ENCODE measurements around the gene LIM2. TPM values are rescaled to one million over a fixed set of nuclear protein-coding genes. Genes with fewer than 3 reads are reported as not detected.

Gene LIM2
- polyA plus RNA-seq, 1 donor: 0.18 TPM

DNA sequence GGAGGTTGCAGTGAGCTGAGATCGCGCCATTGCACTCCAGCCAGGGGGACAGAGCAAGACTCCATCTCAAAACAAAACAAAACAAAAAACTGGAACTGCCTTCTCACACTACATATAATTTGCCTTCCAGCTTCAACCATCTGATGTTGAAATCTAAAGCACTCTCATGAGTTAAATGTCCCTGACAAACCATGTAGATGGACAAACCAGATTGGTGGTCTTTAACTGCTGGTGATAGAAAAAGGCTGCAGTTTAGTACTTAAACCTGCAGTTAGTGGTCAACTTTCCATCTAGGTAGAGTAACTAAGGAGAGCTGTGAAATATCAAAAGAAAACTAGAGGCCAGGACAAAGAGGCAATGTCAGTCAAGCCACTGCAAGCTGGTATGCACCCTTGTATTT, 8.4 kb upstream of the LIM2 start:
- DNase-seq: no peak

DNA sequence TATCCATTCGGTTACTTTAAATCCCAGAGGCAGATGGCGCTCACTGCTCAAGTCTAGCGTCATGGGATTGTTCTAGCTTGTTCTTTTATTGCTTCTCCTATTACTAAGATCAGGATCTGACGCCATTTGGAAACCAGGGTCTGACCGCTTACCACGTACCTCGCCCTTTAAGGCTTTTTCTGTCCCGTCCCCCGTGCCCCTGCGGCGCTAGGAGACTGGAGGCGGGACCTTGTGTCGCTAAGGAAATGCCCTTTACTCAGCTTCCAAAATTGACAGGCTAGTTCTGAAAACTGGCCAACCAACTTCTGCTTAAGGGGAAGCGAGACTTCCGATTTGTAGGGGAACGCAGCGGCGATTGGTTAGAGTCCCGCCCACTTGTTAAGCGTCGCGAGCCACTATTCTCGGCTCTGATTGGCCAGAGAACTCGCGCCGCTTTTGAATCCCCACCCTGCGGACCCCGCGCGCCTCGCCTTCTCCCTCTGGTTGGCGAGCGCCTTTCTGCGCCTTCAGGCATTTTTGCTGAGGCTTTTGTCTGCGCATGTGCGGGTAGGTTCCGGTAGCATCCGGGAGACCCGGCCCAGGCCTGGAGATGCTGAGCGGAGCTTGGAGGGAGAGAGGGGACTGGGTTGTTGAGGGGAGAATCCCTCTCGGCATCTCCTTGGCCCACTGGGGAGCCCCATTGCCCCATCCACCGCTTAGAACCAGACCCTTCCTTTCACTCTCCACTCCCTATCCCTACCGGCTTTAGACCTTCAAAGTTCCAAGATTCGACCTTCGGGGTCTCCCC, 6.5 kb upstream of the LIM2 start:
- DNase-seq: peak; percentile 98

DNA sequence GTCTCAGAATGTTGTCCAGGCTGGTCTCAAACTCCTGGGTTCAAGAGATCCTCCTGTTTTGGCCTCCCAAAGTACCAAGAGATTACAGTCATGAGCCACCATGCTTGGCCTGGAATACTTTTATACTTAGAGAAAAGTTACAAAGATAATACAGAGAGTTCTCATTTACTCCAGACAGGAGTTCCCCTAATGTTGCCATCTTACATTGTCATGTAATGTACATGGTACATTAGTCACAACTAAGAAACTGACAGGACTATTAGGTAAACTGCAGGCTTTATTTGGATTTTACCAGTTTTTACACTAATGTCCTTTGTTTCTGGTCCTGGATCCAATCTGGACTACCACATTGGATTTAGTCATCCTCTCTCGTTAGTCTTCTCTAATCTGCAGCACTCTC, 4.9 kb upstream of the LIM2 start:
- DNase-seq: no peak

DNA sequence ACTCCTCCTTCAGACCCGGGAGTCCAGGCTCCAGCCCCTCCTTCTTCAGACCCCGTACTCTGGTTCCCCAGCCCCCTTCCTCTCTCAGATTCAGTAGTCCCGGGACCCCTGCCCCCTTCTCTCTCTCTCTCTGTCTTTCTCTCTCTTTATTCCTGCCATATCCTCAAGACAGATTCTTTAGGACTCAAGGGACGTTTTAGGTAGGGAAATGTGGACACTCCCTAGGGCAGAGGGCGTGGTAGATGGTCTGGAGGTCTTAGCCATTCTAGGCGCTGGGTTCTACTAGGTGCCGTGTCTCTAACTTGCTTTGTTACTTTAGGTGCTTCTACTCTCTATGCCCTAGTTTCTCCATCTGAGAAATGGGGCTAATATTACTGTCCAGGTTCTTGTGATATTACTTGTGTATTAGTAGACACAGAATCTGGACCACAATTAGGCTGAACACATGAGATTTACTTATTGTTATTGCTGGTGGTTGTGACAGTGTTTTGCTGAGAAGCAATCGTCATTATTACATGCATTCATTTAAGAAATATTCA, 3.4 kb upstream of the LIM2 start:
- no peak for DNase-seq

DNA sequence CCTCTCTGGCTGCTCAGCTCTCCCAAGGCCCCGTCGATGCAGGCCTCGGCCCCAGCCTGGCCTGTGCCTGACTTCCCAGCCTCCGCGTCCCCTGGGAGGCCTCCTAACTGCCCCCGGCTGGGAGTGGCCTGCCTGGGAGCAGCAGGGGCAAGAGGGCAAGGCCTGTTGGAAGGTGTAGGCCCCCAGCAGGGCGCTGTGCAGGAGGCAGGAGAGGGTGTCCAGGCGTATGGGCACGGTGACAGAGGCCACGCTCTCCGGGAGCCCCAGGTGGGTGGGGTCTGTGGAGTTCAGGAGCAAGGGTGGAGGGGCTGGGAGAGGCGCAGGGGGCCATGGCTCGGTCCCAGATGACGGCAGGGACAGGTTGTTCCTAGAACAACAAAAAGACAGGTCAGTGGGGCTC, 1.4 kb upstream of the LIM2 start:
- DNase-seq: no peak

DNA sequence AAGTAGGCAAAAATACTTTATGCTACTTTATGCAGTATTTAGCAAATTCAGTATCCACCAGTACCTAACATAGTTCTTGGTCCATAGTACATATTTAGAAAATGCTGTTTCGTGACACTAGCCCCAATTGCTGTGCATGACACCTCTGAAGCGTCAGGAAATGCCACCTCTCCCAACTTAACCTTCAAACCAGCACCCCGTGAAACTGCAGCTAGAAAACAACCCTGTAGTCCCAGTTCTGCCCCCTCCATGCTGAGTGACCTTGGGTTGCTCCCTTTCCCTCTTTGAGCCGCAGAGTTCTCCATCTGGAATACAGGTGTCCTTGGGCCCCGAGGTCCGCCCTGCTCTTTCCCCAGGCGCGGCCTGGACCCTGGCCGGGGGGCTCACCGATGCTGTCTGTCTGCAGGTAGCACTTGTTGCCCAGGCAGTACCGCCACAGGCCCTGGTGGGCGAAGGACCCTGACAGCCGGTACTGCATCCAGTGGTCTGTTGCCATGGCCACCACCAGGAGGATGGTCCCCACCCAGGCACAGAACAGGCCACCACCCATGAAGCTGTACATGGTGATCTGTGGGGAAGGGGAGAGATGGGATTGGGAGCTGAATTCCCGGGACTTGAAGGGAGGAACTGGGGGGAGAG, 773 bp downstream of the LIM2 start:
- no peak for DNase-seq

DNA sequence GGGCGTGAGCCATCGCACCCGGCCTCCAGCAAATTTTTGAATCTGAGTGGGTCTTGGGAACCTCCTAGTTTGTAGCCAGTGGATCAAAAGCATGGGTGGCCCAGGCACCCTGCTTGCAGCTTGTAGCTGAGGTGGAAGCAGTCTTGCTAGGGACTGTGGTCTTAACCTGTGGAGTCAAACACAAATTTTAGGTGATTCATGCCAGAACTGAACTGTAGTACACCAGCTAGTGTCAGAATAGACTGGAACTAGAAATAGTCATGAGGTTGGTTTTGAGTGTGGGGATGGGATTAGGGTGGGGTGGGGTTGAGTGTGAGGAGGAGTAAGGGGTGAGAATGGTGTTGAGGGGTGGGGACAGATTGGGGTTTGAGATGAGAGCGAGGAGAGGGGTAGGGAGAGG, 5.8 kb downstream of the LIM2 start:
- no peak for DNase-seq

DNA sequence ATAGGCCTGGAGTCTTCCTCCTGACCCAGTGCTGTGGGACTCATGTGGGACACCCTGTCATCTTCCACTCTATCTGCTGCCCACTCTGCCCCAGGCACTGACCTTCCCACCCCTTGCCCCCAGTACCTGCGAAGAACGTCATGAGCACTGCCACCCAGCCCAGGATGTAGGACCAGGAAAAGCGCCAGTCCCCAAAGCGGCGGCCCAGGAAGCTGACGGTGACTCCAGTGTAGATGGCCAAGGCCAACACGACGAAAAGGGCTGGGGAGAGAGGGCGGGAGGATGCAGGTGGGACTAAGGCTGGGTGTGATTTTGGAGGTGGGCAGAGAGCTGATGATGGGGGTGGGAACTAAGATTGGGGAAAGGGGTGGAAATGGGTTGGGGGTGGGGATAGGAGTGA, 7.4 kb downstream of the LIM2 start:
- DNase-seq: no peak

DNA sequence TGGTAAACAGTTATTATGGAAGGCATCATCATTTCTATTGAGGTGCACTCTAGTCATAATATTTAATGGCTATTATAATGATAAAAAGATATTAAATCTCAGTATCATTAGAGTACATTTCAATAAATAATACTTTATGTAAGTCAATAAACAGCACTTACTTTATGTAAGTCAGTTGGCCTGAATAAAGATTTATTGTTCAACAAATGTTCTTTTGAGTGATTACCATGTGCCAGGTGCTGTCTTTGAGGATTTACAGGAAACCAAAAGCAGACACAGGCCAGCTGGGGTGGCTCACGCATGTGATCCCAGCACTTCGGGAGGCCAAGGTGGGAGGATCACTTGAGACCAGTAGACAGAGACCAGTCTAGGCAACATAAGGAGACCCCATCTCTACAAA, 10.4 kb downstream of the LIM2 start:
- no peak for DNase-seq

DNA sequence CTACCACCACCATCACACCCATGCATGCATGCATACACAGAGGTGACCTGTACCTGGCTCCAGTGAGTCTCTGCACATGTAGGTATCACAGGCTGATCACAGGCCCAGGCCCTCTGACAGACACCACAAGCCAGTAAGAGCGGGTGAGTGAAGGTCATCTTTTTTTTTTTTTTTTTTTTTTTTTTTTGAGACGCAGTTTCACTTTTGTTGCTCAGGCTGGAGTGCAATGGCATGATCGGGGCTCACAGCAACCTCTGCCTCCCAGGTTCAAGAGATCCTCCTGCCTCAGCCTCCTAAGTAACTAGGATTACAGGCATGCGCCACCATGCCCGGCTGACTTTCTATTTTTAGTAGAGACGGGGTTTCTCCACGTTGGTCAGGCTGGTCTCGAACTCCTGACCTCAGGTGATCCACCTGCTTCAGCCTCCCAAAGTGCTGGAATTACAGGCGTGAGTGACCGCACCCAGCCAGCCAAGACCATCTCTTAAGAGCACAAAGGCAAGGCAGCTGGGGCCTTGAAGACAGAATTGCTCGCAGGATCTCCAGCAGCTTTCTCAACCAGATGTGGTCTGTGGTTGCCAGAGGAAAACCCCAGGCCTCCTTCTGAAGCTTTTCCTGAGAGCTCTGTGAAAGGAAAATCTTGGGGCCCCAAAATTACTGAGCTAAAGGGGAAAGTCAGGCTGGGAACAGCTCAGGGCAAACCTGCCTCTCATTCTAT, 12.1 kb downstream of the LIM2 start:
- no peak for DNase-seq

DNA sequence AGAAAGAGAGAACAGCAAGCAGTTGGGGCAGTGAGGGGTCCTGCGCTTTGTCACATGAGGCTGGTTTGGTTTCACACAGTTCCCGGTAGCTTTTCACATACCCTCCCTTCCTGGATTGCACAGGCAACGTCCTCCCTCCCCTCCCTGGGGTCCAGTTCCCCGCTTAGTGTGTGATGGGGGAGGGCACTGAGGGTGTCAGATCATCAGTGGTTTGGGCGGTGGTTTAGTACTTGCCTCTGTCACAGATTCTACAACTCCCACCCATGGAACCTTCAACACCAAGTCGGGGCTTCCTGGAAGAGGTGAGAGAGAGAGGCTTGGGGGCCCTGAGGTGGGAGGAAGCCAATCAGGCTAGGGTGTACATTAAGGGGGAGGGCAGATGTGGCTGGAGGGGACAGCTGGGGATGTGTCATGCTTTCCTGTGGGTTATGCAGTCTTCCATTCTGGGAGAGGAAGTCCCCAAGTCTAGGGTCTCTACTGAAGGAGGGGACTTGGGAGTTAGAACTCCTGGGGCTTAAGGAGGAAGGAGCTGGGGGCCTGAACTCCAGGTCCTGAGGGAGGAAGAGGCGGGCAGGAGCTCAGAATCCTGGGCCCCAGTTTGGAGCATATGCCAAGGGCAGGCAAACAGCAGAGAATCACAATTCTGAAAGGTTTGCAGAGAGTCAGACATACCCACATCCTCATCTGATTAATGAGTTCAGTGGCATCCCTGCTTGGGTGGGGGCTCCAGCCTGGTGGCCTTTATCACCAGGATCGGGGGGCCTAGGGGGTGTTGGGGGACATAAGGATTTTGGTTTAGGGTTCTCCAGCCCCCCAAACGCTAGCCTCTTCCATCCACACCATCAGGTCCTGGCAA, 14.9 kb downstream of the LIM2 start, which contains the start of gene NKG7:
NKG7 (minus strand) TSS at position 6 of the 856 bp plus-strand sequence. CDS start 119 bp downstream, outside the sequence.
- DNase-seq: no peak

DNA sequence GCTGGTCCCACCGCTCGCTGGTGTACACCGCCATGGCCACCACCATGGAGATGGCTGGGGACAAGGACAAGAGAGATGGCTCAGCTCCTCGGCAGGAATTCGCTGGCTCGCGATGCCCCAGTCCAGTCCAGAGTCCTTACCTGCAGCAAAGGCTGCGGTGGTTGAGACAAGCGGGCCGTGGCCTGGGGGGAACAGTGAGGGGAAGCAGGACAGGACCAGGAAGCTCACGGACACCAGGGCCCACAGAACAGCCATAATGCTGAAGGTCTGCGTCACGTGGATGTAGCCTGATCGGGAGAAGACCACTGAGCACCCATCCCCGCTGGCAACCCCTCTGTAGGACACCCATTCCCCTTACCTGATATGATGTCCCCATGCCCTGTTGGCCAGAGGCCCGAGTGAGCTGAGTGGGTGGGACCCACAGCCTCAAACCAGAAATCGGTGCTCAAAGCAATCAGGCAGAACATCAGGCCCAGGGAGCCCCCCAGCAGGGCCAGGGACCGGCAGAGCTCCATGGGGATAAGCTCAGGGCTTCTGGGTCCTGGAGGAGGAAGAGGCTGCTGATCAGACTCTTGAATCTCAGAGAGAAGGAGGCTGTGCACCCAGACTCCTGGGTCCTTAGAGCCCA, 15.6 kb downstream of the LIM2 start:
- no peak for DNase-seq

DNA sequence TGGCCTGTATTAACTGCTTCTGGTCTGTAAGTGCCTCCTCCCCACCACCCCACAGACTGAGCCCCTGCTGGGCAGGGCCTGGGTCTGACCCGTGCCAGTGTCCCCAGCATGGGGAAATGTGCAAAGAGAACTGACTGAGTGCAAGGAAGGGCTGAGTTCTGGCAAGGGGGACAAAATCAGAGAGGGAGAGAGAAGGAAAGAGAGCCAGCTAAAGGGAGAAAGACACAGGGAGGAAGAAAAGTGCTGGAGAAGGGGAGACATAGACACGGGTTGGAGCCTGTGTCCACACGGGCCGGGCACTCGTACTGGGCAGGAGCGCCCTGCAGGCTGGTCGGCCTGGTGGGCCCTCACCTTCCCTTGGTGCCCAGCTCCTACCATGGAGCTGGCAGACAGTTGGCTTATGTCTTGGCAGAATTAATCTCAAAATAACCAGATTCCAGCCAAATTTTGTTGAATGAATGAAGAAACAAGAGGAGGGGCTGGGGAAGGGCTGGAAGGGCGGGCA, 16.5 kb downstream of the LIM2 start:
- no peak for DNase-seq

DNA sequence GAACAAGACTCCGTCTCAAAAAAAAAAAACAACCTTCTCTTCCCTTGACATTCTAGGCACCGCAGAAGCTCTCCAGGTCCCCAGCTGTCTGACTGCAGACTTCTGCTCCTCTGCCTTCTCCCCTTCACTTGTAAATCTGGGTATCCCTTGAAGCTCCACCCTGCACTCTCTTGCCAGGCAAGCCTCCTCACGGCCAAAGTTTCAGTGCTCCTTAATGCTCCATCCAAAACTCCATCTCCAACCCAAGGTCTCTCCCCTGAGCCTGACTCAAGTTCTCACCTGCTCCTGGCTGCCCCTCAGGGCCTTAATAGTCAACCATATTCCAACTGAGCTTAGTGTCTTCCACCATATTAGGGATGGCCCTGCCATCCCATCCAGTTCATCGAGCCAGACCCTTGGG, 17.5 kb downstream of the LIM2 start:
- no peak for DNase-seq

DNA sequence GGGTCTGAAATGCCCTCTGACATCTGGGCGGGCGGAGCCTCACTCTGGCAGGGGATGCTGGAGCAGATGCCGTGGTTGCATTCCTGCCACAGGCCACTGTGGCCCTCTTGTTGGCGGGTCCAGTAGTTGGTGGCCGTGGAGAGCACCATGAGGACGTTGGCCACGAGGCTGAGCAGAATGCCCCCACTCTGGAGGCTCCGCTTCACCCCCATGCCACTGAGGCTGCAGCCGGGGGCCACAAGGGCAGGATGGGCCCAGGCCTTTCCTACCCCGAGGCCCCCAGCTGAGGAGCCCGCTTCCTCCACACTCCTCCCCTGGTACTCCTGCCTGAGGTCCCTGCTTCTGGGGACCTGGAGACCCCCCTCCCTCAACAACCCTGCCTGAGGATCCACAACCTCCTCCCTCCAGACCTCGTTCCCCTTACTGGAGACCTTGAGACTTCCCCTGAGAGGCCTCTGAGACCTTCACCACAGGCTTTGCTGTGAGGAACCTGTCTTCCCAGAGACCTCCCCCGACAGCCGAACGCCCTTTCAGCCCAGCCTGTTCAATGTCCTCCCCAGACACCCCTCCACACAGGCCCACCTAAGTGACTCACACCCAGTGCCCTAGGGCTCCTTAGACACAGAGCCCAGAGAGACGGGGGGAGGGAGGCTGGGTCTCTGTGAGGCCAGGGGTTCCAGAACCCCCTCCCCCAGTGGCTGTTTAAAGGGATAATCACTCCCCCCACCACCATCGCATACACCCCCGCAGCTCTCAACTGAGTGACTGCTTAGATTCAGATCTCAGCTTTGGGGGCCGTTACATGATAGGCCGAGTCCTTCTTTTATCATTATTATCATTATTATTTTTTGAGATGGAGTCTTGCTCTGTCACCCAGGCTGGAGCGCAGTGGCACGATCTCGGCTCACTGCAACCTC, 19.1 kb downstream of the LIM2 start, which contains the start of gene CLDND2:
CLDND2 (minus strand) TSS at position 638 of the 917 bp plus-strand sequence; CDS start at position 212, 426 bp downstream.
- no peak for DNase-seq

DNA sequence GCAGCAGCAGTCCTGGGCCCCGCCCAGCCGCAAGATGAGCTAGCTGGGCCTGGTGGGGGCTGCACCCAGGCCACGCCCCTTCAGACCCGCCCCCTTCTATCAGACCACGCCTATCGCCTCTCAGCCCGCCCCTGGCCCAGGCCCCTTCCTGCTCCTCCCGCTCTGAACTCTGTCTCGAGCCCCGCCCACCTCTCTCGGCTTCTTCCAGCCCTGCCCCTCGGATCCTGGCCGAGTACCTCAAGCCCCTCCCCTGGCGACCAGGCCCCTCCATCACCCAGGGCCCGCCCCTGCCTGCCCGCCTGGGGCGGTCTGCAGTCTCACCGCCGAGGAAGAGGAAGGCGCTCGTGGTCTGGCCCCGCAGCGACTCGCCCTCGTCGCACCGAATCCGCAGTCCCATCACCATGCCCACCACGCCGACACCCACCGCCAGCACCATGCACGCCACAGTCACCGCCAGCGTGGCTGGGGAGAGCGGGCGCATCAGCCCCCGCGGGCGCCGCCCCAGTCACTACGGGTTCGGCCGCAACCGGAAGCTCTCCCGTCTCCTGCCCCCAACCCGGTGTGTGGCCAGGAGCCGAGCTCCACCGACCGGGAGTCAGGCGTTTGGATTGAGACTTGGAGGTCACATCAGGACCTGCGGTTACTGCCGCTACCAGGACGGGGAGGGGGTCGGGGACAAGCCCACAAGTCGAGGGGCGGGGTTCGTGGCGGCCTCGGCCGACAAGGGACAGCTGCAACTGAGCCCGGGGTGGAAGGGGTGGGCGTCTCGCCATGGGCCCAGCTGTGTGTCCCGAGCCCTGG, 20.0 kb downstream of the LIM2 start:
- DNase-seq: peak; percentile 98

DNA sequence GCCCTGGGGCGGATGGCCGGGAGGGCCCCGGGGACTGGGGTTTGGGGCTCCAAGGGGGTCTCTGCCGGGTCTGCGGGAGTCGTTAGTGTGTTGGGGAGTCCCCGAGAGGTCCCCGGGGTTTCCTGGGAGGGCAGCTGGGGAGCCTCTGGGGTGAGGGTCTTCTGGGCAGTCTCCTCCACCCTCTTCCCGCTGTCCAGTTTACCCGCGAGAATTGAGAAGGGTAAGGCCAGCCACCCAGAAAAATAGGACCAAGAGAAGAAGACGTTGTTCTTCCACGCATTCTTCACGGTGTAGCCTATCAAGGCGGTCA, 20.6 kb downstream of the LIM2 start:
- DNase-seq: no peak

DNA sequence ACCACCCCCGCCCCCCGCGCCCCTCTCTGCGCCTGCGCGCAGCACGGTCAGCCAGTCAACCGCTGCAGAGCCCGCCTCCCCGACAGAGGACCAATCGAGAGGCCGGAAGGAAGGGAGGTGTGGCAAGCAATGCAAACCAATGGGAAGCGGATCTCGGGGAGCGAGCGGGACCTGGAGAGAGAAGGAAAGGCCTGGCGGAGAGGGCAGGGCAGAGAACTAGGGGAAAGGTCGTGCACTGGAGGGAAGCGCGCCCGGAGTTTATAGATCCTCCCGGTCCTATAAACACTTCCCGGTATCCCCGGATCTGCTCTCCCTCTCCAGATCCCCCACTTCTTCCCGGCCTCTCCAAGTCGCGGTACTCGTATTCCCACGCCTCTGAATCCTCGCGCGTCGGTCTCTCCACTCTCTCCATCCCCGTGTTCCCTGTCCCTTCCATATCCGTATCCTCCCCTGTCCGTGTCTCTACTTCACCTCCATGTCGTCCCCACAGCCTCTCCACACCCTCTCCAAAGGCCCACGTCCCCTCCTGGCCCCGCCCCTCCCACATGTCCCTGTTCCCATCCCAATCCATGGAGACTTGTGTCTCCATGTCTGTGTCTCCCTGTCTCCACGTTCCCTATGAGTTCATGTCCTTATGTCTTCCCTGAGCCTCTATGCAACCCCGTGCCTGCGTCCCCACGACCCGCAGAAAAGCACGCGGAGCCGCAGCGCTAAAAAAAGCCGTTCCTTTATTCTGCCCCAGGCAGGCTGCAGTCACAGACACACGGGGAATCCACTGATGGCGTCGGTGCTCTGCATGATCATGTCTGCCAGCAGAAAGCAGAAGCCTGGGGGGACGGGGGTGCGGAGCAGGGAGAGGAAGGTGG, 21.2 kb downstream of the LIM2 start:
- peak; percentile 97 for DNase-seq

Data from left kidney (tissue), 2 donors.